ENCODE results near the gene GSG1L. TPM values are rescaled to one million over a fixed set of nuclear protein-coding genes. Genes with fewer than 3 reads are reported as not detected.

The GSG1L gene
- total and polyA plus RNA-seq, 9 of the 15 experiments (the other 6 are each of a cell fraction or from before 2014, with no cell fraction given), result not detected

GRCh38 chr16:27995378-27995777 is 68.1 kb downstream of the GSG1L start (continued):
- TF ChIP-seq OTX1 (CRISPR knock-in tag; IDR thresholded peaks at IDR 0.05), result no peak
- TF ChIP-seq RCOR1 (IDR thresholded peaks at IDR 0.05; ENCODE audit: borderline replicate concordance in 1 of 2, low read depth in 2 of 2, low read length in 2 of 2), result peak in 1 of 2 experiments; percentile 23; a peak in 1 of 4 replicates
- TF ChIP-seq ARID2 (IDR thresholded peaks at IDR 0.05), result no peak
- TF ChIP-seq POU5F1 (IDR thresholded peaks at IDR 0.05; ENCODE audit: borderline replicate concordance, low read depth, low read length, partially characterized antibody), result no peak
- TF ChIP-seq, protein P1, sequence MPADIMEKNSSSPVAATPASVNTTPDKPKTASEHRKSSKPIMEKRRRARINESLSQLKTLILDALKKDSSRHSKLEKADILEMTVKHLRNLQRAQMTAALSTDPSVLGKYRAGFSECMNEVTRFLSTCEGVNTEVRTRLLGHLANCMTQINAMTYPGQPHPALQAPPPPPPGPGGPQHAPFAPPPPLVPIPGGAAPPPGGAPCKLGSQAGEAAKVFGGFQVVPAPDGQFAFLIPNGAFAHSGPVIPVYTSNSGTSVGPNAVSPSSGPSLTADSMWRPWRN (IDR thresholded peaks at IDR 0.05; ENCODE audit: low read depth), result peak; percentile 98
- TF ChIP-seq FOXM1 (IDR thresholded peaks at IDR 0.05; ENCODE audit: low read depth), result no peak
- no peak for TF ChIP-seq FOXM1 (CRISPR knock-in tag; IDR thresholded peaks at IDR 0.05; ENCODE audit: low read depth)
- TF ChIP-seq TEAD4 (IDR thresholded peaks at IDR 0.05; ENCODE audit: low read length), result peak; percentile 8; the same call in 1 of the 2 replicates
- TF ChIP-seq TEAD4 (CRISPR knock-in tag; IDR thresholded peaks at IDR 0.05; ENCODE audit: borderline replicate concordance), result no peak
- TF ChIP-seq BRD4 (IDR thresholded peaks at IDR 0.05), result no peak
- no peak for TF ChIP-seq ZC3H11A (IDR thresholded peaks at IDR 0.05; ENCODE audit: low read depth, low read length)
- no peak for TF ChIP-seq RBM34 (IDR thresholded peaks at IDR 0.05; ENCODE audit: borderline replicate concordance, insufficient read depth, low read length)
- TF ChIP-seq HMG20B (CRISPR knock-in tag; IDR thresholded peaks at IDR 0.05), result no peak
- no peak for TF ChIP-seq KLF1 (tag; IDR thresholded peaks at IDR 0.05)
- TF ChIP-seq, protein P2, sequence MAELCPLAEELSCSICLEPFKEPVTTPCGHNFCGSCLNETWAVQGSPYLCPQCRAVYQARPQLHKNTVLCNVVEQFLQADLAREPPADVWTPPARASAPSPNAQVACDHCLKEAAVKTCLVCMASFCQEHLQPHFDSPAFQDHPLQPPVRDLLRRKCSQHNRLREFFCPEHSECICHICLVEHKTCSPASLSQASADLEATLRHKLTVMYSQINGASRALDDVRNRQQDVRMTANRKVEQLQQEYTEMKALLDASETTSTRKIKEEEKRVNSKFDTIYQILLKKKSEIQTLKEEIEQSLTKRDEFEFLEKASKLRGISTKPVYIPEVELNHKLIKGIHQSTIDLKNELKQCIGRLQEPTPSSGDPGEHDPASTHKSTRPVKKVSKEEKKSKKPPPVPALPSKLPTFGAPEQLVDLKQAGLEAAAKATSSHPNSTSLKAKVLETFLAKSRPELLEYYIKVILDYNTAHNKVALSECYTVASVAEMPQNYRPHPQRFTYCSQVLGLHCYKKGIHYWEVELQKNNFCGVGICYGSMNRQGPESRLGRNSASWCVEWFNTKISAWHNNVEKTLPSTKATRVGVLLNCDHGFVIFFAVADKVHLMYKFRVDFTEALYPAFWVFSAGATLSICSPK (IDR thresholded peaks at IDR 0.05; ENCODE audit: borderline replicate concordance), result no peak
- no peak for TF ChIP-seq POLR2H (tag; IDR thresholded peaks at IDR 0.05; ENCODE audit: low read depth)
- TF ChIP-seq, protein P3, sequence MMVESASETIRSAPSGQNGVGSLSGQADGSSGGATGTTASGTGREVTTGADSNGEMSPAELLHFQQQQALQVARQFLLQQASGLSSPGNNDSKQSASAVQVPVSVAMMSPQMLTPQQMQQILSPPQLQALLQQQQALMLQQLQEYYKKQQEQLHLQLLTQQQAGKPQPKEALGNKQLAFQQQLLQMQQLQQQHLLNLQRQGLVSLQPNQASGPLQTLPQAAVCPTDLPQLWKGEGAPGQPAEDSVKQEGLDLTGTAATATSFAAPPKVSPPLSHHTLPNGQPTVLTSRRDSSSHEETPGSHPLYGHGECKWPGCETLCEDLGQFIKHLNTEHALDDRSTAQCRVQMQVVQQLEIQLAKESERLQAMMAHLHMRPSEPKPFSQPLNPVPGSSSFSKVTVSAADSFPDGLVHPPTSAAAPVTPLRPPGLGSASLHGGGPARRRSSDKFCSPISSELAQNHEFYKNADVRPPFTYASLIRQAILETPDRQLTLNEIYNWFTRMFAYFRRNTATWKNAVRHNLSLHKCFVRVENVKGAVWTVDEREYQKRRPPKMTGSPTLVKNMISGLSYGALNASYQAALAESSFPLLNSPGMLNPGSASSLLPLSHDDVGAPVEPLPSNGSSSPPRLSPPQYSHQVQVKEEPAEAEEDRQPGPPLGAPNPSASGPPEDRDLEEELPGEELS (CRISPR knock-in tag; IDR thresholded peaks at IDR 0.05; ENCODE audit: borderline replicate concordance), result no peak
- TF ChIP-seq L3MBTL2 (IDR thresholded peaks at IDR 0.05), result 0 out of 2 replicates have a peak, but pooled peaks have one; percentile 12
- TF ChIP-seq SOX6 (IDR thresholded peaks at IDR 0.05), result peak; percentile 61; the same call in 1 of the 2 replicates
- no peak for TF ChIP-seq TCF7 (IDR thresholded peaks at IDR 0.05; ENCODE audit: borderline replicate concordance)
- TF ChIP-seq ZNF24 (IDR thresholded peaks at IDR 0.05), result no peak

Measured in K562 (cell line).